ENCODE results near the gene TAS2R46. TPM values are rescaled to one million over a fixed set of nuclear protein-coding genes. Genes with fewer than 3 reads are reported as not detected.

TAS2R46 gene
- total RNA-seq, 1 experiment from 2014 or later = 3.1 TPM

DNA sequence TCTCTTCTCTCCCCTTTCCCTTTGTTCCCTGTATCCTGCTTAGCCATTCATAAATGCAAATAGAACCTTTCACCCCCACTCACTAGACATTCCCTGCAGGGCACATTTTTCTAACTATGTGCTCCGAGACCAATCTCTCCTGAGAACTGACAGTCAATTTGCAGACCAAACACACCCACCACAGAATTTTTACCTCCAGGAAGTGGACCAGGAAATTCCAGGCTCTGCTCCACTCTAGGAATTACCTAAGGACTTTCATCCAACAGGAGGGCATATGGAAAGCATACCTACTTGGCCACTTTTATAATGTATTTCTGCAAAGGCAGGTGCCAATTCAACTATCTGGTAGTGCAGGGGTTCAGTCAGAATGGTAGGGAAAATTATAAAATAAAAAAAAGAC is 8.9 kb upstream of the TAS2R46 start:
- TF ChIP-seq, protein P1, sequence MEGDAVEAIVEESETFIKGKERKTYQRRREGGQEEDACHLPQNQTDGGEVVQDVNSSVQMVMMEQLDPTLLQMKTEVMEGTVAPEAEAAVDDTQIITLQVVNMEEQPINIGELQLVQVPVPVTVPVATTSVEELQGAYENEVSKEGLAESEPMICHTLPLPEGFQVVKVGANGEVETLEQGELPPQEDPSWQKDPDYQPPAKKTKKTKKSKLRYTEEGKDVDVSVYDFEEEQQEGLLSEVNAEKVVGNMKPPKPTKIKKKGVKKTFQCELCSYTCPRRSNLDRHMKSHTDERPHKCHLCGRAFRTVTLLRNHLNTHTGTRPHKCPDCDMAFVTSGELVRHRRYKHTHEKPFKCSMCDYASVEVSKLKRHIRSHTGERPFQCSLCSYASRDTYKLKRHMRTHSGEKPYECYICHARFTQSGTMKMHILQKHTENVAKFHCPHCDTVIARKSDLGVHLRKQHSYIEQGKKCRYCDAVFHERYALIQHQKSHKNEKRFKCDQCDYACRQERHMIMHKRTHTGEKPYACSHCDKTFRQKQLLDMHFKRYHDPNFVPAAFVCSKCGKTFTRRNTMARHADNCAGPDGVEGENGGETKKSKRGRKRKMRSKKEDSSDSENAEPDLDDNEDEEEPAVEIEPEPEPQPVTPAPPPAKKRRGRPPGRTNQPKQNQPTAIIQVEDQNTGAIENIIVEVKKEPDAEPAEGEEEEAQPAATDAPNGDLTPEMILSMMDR (conservative IDR thresholded peaks at IDR 0.05; ENCODE audit: low read depth, low read length) = no peak
- TF ChIP-seq EZH2 (IDR thresholded peaks at IDR 0.05; ENCODE audit: borderline replicate concordance, low read depth, low read length, poor library complexity, severe bottlenecking) = no peak
- H3K27ac ChIP-seq (ENCODE audit: low read depth, low read length, poor library complexity, severe bottlenecking) = no peak overlapping the region
- no peaks in the 10 kb centered on the region for H3K4me1 ChIP-seq (ENCODE audit: insufficient read depth, low read length, poor library complexity, severe bottlenecking)
- intact Hi-C loops (cut with micrococcal nuclease; ENCODE audit: unreplicated experiment) = no loop called here
- H3K27me3 ChIP-seq (replicated peaks; ENCODE audit: insufficient read depth, low read depth, low read length, poor library complexity) = no peaks in the 10 kb centered on the region
- POLR2A ChIA-PET (ENCODE audit: low non-redundant PET) = no interaction called here
- no peak overlapping the region for H3K4me3 ChIP-seq (ENCODE audit: low read depth, low read length, poor library complexity, severe bottlenecking)
- H3K9me3 ChIP-seq (ENCODE audit: low read depth, low read length, poor library complexity, severe bottlenecking) = no peaks in the 10 kb centered on the region
- no peak for DNase-seq (ENCODE audit: low spot score)
- no peaks in the 10 kb centered on the region for H3K36me3 ChIP-seq (ENCODE audit: insufficient read depth, low read length, poor library complexity, severe bottlenecking)
- CTCF ChIA-PET = no interaction called here
- BruUV-seq (replicated peaks) = no TSS peak

- Histone ChIP-seq H3K36me3 (ENCODE audit: insufficient read depth, low read length, poor library complexity, severe bottlenecking) (no peaks in the 10 kb centered on the region), H3K9me3 (ENCODE audit: low read depth, low read length, poor library complexity, severe bottlenecking) (no peaks in the 10 kb centered on the region), H3K27me3 (replicated peaks; ENCODE audit: insufficient read depth, low read depth, low read length, poor library complexity) (no peaks in the 10 kb centered on the region), H3K27ac (ENCODE audit: low read depth, low read length, poor library complexity, severe bottlenecking) (no peak overlapping the region), H3K4me1 (ENCODE audit: insufficient read depth, low read length, poor library complexity, severe bottlenecking) (no peaks in the 10 kb centered on the region), H3K4me3 (ENCODE audit: low read depth, low read length, poor library complexity, severe bottlenecking) (no peak overlapping the region)
- no peak for TF ChIP-seq EZH2 (IDR thresholded peaks at IDR 0.05; ENCODE audit: borderline replicate concordance, low read depth, low read length, poor library complexity, severe bottlenecking)
- TF ChIP-seq, protein P1 (conservative IDR thresholded peaks at IDR 0.05; ENCODE audit: low read depth, low read length) = no peak
- ChIA-PET POLR2A (ENCODE audit: low non-redundant PET) (no interaction called here), CTCF (no interaction called here)
- intact Hi-C loops (cut with micrococcal nuclease; ENCODE audit: unreplicated experiment) = loop anchor here (2.0 kb wide), 1 partner anchor 31 kb away; no protein-coding TSS in a partner anchor
- no peak for DNase-seq (ENCODE audit: low spot score)
- BruUV-seq (replicated peaks) = no TSS peak
Observed at GRCh38 chr12:11069854-11070365, 7.8 kb upstream of the TAS2R46 start.

DNA sequence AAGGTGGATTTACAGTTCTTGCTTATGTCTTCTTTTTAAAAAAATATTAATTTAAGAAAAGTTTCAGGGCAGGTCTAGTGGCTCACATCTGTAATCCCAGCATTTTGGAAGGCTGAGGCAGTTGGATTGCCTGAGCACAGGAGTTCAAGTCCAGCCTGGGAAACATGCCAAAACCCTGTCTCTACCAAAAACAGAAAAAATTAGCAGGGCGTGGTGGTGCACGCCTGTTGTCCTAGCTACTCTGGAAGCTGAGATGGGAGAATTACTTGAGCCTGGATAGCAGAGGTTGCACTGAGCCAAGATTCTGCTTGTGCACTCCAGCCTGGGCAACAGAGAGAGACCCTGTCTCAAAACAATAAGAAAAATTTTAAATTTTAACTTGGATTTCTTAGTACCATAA is 5.4 kb upstream of the TAS2R46 start:
- no TSS peak for BruUV-seq (replicated peaks)
- DNase-seq (ENCODE audit: low spot score) = peak; percentile 15
- ChIA-PET POLR2A (ENCODE audit: low non-redundant PET) (no interaction called here), CTCF (no interaction called here)
- H3K4me1 ChIP-seq (ENCODE audit: insufficient read depth, low read length, poor library complexity, severe bottlenecking) = no peaks in the 10 kb centered on the region
- no peak overlapping the region for H3K27ac ChIP-seq (ENCODE audit: low read depth, low read length, poor library complexity, severe bottlenecking)
- no peaks in the 10 kb centered on the region for H3K27me3 ChIP-seq (replicated peaks; ENCODE audit: insufficient read depth, low read depth, low read length, poor library complexity)
- no peak overlapping the region for H3K4me3 ChIP-seq (ENCODE audit: low read depth, low read length, poor library complexity, severe bottlenecking)
- H3K36me3 ChIP-seq (ENCODE audit: insufficient read depth, low read length, poor library complexity, severe bottlenecking) = no peaks in the 10 kb centered on the region
- H3K9me3 ChIP-seq (ENCODE audit: low read depth, low read length, poor library complexity, severe bottlenecking) = no peaks in the 10 kb centered on the region
- intact Hi-C loops (cut with micrococcal nuclease; ENCODE audit: unreplicated experiment) = no loop called here
- TF ChIP-seq EZH2 (IDR thresholded peaks at IDR 0.05; ENCODE audit: borderline replicate concordance, low read depth, low read length, poor library complexity, severe bottlenecking) = no peak
- TF ChIP-seq, protein P1 (conservative IDR thresholded peaks at IDR 0.05; ENCODE audit: low read depth, low read length) = no peak
